GM23338 (cell line): Measurements from ENCODE around the gene PHRF1.

Experiments used
- CREB1 ChIP-seq: fragments of 250-450 bp; sonication (Bioruptor Pico); IDR thresholded peaks from 2 replicates; pipeline ENCODE4 v1.5.0; 2020; ENCODE audit warnings: low read depth, mild to moderate bottlenecking, moderate library complexity
- EZH2 ChIP-seq: fragments of 200-600 bp; sonication (generic); IDR thresholded peaks from one replicate; pipeline ENCODE4 v1.8.0; 2017; ENCODE audit warnings: antibody characterized with exemption, mild to moderate bottlenecking, low read depth; ENCODE audit not compliant: unreplicated experiment
- TF ChIP-seq, protein P1 (sequence below), 2 experiments: fragments of 200-600 bp in 1 of 2; sonication (generic) in 1 of 2; conservative IDR thresholded peaks; 2 replicates each; pipeline versions ENCODE4 v1.5.1 to v1.6.1; 2016 to 2017; ENCODE audit warnings: antibody characterized with exemption in 2 of 2, low read depth in 2 of 2, mild to moderate bottlenecking in 2 of 2, moderate library complexity in 1 of 2
- TF ChIP-seq, protein P2 (sequence below): IDR thresholded peaks from one replicate; pipeline ENCODE4 v1.6.1; 2018; ENCODE audit warnings: antibody characterized with exemption; ENCODE audit not compliant: unreplicated experiment
- TF ChIP-seq, protein P3 (sequence below): IDR thresholded peaks from 2 replicates; pipeline ENCODE4 v1.6.1; 2016; ENCODE audit warnings: antibody characterized with exemption

DNA sequence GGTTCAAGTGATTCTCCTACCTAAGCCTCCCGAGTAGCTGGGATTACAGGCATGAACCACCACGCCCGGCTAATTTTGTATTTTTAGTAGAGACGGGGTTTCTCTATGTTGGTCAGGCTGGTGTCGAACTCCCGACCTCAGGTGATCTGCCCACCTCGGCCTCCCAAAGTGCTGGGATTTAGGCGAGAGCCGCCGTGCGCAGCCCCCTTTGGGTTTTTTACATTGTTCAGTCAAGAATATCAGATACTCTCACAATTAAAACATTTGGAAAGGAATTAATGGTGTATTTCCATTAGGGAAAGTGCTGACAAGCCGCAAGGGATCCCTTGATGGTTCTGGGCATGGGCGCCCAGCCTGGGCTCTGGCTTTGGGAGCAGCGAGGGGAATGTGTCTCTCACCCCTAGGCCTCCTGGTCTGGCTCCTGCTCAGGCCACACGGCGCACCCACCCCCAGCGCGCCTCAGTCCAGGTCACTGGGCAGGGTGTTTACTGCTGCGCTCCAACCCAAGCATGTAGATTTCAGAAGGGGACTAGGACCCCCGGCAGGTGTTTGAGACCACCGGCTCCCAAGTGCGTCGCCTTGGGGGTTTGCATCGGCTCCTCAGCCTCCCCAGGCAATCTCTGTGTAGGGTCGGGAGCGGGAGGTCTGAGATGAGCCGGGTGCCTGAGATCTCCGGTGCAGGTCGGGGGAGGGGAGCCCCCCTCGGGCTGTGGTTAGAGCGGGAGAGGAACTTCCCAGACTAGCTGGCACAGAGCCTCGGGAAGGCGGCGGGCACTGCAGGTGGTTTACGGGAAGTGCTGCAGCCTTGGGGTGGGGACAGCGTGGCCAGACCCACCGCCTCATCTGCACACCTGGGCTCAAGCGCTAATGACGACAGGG lies 40.3 kb downstream of the PHRF1 start:
- TF ChIP-seq, protein P1, sequence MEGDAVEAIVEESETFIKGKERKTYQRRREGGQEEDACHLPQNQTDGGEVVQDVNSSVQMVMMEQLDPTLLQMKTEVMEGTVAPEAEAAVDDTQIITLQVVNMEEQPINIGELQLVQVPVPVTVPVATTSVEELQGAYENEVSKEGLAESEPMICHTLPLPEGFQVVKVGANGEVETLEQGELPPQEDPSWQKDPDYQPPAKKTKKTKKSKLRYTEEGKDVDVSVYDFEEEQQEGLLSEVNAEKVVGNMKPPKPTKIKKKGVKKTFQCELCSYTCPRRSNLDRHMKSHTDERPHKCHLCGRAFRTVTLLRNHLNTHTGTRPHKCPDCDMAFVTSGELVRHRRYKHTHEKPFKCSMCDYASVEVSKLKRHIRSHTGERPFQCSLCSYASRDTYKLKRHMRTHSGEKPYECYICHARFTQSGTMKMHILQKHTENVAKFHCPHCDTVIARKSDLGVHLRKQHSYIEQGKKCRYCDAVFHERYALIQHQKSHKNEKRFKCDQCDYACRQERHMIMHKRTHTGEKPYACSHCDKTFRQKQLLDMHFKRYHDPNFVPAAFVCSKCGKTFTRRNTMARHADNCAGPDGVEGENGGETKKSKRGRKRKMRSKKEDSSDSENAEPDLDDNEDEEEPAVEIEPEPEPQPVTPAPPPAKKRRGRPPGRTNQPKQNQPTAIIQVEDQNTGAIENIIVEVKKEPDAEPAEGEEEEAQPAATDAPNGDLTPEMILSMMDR (conservative IDR thresholded peaks at IDR 0.05; ENCODE audit: low read depth in 2 of 2), result no peak
- TF ChIP-seq EZH2 (no peak), CREB1 (no peak)
- TF ChIP-seq, protein P2, sequence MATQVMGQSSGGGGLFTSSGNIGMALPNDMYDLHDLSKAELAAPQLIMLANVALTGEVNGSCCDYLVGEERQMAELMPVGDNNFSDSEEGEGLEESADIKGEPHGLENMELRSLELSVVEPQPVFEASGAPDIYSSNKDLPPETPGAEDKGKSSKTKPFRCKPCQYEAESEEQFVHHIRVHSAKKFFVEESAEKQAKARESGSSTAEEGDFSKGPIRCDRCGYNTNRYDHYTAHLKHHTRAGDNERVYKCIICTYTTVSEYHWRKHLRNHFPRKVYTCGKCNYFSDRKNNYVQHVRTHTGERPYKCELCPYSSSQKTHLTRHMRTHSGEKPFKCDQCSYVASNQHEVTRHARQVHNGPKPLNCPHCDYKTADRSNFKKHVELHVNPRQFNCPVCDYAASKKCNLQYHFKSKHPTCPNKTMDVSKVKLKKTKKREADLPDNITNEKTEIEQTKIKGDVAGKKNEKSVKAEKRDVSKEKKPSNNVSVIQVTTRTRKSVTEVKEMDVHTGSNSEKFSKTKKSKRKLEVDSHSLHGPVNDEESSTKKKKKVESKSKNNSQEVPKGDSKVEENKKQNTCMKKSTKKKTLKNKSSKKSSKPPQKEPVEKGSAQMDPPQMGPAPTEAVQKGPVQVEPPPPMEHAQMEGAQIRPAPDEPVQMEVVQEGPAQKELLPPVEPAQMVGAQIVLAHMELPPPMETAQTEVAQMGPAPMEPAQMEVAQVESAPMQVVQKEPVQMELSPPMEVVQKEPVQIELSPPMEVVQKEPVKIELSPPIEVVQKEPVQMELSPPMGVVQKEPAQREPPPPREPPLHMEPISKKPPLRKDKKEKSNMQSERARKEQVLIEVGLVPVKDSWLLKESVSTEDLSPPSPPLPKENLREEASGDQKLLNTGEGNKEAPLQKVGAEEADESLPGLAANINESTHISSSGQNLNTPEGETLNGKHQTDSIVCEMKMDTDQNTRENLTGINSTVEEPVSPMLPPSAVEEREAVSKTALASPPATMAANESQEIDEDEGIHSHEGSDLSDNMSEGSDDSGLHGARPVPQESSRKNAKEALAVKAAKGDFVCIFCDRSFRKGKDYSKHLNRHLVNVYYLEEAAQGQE, result no peak
- TF ChIP-seq, protein P3, sequence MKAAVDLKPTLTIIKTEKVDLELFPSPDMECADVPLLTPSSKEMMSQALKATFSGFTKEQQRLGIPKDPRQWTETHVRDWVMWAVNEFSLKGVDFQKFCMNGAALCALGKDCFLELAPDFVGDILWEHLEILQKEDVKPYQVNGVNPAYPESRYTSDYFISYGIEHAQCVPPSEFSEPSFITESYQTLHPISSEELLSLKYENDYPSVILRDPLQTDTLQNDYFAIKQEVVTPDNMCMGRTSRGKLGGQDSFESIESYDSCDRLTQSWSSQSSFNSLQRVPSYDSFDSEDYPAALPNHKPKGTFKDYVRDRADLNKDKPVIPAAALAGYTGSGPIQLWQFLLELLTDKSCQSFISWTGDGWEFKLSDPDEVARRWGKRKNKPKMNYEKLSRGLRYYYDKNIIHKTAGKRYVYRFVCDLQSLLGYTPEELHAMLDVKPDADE, result no peak
